IPS-NIHi7 (cell line): ENCODE measurements around the gene ZG16B.

Experiments
- DNase-seq: peaks from one replicate; pipeline ENCODE4 v3.0.0; 2012; ENCODE audit warnings: mixed read lengths; ENCODE audit errors: extremely low spot score

ZG16B gene

DNA sequence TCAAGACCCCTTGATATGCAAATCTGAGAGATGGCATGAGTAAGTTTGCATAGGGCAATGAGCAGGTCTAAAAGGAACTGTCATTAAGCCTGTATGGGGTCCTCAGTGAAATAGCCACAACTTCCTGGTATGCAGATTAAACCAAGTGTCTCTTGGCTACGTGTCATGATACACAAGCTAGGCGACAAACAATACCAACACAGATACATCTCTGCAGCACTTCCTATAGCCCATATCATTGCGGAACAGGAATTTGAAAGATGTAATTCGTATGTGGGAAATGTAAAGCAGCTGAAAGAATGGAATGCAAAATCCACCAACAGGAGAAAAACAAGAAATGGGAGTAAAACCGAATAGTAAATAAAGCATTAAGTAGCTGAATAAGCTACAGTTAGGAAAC, 15.0 kb downstream of the ZG16B start:
- no peak for DNase-seq

DNA sequence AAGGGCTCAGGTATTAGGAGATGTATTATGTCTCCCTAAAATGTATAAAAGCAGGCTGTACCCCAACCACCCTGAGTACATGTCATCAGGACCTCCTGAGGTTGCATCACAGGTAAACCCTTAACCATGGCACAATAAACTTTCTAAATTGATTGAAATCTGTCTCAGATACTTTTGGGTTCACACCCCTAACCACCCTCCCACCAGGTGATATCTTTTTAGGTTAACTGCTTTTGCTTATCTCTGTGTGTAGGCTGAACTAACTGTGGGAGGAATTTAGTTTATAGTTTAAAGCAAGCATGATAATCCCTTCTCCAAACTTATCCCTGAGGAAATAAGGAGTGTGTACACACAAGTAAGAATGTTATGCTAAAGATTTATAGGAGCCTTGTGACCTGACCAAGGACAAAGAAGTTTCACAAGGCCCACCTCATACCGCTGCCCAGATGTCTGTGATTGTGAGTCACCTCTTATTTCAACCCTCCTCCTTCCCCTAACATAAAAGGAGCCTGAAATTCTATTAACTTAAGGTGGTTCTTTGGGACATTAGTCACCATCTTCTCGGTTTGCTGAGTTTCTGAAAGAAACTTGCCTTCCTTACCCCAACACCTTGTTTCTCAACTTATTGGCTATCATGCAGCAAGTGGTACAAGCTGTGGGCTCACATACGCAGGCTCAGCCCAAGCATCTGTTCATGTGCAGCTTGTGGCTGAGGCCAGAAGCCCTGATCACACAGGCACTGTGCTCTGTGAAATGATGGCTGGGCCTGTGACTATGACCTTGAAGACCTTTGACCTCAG, 16.6 kb downstream of the ZG16B start:
- no peak for DNase-seq

DNA sequence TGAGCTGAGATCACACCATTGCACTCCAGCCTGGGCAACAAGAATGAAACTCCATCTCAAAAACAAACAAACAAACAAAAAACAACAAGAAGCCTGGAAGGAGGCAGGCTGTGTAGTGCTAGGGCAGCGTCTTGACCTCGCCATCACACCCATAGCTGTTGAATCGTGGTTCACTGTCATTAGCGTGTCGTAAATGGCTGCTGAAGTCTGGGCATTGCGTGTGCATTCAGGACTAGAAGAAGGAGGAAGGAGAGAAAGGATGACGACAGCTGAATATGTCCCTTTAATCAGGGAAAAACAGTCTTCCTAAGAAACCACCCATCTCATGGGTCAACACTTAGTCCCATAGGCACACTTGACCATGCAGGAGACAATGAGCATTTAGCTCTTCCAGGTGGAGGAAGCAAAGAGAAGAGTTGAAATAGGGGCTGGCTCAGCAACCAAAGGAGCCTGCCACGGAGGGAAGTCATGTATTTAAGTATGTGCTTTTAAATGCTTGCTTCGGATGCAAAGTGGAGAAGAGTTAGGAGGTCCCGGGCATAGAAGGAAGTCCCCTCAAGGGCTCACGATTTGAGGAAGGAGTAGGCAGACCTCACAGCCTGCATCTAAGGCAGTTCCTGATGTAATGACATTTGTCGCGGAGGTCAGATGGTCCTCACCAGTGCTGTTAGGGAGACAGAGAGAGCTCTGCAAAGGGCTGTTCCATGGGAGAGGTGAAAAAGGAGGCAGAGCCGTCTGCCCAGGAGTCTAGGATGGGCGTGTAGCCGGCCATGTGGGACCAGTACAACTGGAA, 19.0 kb downstream of the ZG16B start:
- no peak for DNase-seq

DNA sequence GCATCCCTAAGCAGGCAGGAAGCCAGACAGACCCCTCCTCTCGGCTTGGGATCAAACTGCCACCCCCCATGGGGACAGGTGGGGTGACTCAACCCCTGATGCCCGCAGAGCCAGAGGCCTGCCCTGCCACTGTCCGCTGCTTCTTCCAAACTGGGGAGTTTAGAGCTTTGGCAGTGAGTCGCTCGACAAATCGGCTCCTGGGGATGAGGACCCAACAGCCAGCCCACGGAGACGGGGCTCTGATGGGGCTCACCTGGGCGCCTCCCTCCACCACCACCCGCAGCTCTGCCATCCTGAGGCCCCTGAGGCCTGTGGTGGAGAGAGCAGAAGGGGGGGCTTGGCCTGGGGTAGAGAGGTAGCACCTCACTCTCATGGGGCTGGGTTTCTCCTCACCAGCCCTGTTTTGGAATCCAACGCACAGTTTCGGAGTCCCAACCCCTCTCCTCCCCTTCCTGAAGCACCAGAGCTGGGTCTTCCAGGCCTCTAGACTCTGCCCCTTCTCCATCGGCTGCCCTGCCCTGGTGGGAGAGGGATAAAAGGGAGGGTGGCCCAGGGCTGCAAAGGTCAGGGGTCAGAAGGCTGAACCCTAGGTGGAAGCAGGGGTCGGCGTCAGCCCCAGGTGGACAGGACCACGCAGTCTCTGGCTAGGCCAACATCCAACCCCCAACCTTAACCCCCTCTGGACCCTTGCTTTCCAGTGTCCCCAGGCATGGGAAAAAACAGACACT, 22.1 kb downstream of the ZG16B start:
- DNase-seq: peak; percentile 3

DNA sequence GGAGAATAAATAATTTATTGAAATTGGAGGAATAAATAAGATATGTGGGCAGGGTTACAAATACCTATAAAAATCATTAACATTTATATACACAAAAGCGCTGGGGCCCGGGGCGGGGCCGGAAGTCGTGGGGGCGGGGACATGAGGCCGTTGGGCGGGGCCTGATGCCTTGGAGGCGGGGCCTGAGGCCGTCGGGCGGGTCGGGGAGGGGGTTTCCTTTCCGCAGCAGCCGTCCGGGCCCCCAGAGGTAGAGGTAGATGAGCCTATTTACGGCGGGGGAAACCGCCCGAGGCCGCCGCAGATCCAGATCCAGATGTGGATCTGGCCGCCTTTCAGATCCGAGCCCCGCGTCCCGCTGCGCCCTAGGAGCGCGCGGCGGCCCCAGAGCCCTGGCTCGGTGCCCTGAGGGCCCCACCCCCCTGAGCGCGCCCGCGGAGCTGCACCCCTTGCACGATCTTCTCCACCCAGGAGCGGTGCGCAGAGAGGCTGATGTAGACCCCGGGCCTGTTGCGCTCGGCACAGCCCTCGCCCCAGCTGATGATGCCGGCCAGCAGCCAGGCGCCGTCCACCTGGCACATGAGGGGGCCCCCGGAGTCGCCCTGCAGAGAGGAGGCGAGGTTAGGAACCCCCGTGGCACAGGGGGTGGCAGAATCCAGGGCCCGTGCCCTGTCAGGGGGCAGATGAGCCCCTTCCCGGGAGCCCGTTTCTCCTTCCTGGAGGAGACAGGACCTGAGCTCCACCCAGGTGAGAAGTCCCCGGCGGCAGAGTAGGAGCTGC, 22.8 kb downstream of the ZG16B start:
- peak; percentile 19 for DNase-seq

DNA sequence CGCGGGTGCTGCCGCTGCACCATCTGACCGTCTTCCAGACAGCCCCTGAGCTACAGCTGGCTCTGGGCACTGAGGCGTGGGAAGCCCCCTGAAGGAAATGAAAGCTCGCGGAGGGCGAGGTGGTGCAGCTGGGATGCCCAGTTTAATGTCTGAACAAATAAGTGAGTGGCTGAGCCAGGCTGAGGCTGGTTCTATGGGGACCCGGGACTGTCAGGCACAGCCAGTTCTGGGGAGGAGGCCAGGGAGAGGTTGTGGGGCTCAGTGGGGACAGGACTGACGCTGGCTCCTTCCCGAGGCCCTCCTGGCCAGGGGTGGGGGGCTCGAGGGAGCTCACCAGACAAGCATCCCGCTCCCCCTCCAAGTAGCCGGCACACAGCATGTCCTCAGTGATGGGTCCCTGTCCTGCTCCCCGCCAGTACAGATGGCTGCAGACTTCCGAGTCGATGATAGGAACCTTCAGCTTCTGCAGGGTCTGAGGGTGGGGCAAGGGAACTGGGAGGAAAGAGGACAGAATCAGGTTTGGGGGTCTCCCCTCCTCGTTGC, 23.5 kb downstream of the ZG16B start:
- DNase-seq: no peak

DNA sequence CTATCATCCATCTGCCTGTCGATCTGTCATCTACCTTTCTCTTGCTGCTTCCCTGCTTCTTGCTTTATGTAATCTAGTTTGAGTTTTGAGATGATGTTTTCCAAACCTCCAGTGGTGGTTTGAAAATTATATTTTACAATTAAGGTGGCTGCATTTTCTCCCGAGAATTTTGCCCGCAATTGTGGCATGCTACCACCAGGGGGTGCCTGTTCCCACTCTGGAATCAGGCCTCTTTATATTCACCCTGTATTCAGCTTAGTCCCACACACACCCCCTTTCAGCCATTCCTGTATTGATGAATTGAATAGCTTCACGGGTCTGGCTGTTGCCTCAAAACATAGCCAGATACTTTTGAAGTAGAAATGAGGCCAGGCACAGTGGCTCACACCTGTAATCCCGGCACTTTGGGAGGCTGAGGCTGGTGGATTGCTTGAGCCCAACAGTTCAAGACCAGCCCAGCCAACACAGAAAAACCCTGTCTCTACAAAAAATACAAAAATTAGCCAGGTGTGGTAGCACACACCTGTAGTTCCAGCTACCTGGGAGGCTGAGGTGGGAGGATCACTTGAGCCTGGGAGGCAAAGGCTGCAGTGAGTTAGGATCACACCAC, 24.7 kb downstream of the ZG16B start:
- peak; percentile 61 for DNase-seq

DNA sequence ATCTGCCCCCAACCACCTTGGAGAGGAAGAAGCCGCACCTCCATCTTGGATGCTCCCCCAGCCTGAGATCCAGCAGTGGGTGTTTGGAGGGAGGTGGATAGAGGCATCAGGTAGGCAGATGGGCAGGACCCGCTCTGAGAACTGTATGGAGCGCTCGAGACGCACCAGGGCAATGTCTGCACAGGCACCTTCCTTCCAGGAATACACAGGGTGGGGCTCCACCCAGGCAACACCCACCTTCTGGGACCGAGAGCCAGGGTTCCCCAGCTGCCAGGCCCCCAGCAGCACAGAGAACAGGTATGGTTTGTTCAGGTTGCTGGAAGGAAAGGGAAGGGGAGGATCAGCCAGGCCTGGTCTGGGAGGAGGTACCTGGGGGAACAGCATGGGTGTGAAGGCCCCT, 25.4 kb downstream of the ZG16B start:
- DNase-seq: no peak

DNA sequence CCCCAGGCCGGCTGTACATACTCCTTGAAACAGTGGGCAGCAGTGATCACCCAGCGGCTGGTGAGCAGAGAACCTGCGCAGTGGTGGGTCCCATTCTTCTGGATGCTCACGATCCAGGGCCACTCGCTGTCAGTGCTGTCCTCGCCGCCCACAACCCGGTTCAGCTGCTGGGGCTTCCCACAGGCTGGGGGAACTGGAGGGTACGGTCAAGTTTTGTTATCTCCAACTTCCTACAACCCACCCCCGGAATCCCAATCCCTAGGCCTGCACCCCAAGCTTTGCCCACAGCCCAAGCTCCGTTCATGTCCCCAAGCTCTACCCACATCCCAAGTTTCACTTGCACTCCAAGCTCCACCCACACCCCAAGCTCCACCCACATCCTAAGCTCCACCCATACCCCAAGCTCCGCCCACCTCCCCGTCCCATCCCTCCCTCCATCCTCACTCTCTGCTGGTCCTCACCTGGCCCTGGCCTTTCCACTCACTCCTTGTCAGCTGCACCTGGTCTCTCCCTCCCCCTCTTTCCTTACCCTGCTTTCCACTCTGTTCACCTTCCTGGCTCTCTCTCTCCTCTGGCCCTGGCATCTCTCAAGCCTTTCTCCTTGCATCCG, 26.1 kb downstream of the ZG16B start:
- DNase-seq: peak; percentile 71

DNA sequence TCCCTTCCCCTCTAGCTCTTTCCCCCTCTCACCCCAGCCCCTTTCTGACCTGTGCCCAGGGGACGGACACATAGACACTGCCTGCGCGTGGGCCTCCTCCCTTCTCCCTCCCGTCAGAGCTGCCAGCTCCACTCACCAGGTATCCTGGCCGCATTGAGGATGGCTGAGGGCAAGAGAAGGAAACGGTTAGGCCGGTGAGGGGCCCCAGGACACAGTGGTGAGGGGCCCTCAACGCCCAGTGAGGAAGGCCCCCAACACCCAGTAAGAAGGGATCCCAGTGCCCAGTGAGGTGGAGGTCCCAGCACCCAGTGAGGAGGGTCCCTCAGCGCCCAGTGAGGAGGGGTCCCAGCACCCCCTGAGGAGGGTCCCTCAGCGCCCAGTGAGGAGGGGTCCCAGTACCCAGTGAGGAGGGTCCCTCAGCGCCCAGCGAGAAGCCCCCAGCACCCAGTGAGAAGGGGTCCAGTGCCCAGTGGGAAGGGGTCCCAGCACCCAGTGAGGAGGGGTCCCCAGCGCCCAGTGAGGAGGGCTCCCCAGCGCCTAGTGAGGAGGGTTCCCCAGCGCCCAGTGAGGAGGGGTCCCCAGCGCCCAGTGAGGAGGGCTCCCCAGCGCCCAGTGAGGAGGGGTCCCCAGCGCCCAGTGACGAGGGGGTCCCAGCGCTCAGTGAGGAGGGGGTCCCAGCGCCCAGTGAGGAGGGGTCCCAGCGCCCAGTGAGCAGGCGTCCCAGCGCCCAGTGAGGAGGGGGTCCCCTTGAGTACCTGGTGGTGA, 26.8 kb downstream of the ZG16B start:
- DNase-seq: no peak

DNA sequence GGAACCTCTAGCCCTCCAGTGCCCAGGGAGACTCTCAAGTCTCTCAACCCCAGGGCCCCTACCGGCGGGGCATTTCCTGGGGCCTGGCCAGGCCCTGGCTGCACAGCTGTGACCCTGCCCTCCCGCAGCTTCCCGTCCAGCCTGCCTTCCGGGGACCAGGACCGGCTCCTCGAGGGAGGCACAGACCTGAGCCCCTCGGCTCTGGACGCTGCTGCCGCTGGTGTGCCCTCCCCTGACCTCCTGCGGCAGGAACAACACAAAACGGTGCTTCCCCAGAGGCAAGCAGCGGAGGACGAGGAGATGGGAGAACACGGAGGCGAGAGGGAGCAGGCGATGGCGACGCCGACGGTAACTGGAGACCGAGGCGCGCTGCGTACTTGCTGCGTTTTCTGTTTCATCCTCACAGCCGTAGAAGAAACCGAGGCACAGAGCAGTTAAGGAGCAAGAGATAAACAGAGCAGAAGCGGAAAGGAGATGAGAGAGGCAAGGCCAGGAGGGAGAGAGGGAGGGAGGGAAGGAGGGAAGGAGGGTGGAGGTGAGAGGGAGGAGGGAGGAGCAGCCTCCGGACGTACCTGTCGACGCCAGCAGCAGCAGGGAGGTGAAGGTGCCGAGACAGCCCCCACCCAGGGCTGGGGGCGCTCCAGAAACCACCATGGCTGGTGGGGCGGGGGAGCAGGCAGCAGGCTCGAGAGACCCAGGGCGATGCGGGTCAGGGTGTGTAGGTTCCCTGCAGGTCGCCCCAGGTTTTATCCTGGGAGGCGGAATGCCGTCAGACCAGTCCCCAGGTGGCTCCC, 27.5 kb downstream of the ZG16B start, which contains the start of gene PRSS22:
PRSS22 (minus strand) TSS at position 720 of the 794 bp plus-strand sequence; CDS start at position 654, 66 bp downstream.
- DNase-seq: no peak

DNA sequence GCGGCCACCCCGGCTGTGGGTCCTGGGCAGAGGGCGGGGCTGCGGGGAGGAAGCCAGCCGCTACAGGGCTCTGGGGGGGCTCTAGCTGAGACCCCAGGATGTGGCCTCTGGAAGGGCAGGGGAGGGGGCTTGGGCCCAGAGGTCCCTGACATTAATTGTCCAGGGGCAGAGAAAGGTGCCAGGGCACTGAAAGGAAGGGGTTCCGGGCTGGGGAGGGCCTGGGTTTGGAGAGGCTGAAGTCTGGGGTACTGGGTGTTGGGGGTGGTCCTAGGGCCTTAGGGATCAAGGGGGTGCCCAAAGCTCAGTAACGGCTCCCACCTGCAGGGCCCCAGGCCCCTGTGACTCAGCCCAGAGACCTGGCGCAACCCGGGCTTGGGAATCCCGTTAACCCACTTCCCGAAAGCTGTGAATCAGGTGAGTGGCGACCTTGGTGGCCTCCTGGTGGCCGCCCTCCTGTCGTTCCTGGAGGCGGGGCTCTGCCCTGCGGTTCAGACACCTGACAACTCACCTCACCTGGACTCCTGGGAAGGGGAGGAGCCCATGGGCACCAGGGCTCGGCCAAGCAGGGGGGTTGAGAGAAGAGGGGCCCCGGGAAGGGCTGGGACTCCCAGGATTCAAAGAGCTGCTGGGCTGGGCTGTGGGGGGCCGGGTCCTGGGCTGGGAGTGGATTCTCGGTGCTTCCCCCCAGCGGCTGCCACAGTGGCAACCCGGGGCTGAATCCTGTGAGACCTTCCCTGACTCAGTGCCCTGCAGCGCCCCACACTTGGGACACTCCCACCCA, 28.3 kb downstream of the ZG16B start:
- DNase-seq: peak; percentile 52

DNA sequence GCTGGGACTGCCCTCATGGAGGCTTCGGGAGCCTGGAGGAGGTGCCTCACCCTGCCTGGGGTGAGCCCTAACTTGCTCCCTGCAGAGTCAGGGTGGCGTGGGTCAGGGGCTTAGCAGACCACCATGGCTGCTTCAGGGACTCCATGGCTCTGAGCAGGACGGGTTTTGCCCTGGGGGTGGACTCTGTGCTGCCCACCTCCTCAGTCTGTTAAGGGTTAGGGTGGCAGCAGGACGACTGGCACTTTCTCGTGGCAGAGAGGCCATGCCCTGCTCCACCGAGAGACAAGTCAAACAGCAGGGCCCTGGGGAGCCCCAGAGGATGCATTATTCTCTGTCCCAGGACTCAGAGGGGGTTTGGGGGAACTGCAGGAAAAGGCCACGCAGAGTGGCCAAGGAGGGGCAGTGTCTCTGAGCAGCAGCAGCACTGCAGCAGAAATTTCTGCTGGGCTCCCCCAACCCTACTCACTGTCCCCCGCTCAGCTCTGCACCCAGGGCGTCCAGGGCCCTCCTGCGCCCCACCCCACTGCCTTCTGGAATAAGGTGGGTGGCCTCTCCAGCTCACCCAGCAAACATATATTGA, 29.7 kb downstream of the ZG16B start:
- no peak for DNase-seq

DNA sequence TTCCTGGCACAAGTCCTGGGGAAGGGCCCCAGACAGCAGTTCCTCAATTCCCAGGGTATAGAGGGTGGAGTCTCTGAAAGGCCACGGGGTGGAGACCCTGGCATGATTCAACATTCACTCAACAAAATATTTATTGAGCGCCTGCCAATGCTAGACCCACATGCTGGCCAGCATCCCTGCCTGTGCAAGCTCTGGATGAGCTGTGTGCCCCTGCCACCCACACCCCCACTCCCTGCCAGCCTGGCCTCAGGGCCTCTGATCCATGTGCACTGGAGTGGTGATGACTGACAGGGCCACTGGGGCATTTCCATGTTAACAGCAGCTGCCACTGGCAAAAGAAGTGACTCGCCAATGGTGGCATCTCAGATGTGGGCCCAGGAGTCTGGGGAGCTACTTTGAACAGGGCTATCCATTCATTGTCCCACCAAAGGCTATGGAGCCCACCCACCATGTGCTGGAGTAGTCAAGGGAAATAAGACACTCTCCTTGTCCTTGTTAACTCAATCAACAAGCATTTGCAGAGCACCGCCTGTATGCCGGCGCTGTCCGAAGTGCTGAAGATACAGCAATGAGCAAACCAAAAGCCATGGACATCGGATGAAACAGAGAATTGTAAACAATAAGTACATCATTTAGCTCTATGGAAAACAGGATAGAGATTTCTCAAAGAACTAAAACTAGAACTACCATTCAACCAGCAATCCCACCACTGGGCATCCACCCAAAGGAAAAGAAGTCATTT, 30.9 kb downstream of the ZG16B start:
- no peak for DNase-seq

DNA sequence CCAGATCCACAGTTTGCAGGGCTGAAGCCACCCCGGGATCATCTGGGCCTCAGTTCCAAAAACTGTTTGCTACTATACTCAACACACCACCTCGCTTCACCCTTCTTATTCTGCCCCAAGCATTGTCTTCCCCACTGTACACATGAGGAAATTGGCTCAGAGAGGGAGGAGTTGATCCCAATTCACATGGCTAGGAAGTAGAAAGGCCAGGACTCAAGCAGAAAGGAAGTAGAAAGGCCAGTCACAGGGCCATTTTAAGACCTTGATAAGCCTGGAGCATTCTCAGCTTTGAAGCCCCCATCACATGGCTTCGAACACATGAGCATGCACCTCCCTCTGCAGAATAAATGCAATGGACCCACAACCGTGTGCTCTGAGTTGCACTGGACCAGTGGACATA, 35.5 kb downstream of the ZG16B start:
- no peak for DNase-seq

DNA sequence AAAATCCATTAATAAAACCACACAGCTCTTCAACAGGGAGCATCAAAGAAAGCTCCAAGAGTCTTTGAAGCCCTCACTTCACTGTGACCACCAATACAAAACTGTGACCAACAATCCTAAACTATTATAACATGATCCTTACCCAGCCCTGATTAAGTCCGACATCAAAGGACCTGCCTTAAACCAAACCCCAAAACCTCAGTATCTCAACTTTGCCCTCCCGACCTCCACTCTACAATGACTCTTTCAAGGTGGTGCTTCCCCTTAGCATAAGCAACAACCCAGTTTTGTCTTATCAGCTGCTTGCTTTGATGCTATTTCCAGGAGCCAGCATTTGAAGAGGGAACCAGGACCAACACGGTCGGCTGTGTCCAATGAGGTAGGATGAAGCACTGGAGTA, 36.3 kb downstream of the ZG16B start:
- DNase-seq: no peak

DNA sequence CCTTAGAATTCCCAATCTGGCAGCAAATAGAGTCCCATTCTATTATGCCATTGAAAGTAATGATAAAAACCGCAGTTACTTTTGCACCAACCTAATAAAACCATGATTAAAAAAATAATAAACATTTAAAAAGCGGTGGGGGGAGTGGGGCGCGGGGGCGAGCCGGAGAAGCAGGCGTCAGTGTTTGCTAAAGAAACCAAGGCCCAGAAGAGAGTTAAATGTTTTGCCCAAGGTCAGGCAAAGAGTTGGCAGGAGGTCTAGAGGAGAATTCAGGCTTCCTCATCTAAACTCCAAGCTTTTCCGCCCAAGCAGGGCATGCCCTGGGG, 37.5 kb downstream of the ZG16B start:
- DNase-seq: no peak
